K562 (cell line): ENCODE measurements around the gene SKAP2. TPM values are rescaled to one million over a fixed set of nuclear protein-coding genes. Genes with fewer than 3 reads are reported as not detected.

Experiments
- ATAC-seq: fragments of 200-7000 bp; cut with Tn5 transposase; 3 replicates; pipeline ENCODE4 v1.9.1; 2020; ENCODE audit warnings: moderate library complexity
- BruUV-seq: library from RNA; stranded (reverse); fragments of 400-500 nt; replicated peaks from 2 replicates; lab custom pipeline; 2021; lab: Mats Ljungman, UMichigan
- CTCF ChIA-PET: fragments of 300-600 bp; formaldehyde crosslinking; extraction: SDS; loops from one replicate; lab custom pipeline; 2021; ENCODE audit warnings: low intra/inter-chr PET ratio; lab: Yijun Ruan, JAX
- POLR2A ChIA-PET: fragments of 300-600, 350-650 bp; sonication (Branson Sonifier 250); formaldehyde crosslinking; extraction: SDS; loops from one replicate; lab custom pipeline; 2021; ENCODE audit warnings: antibody characterized with exemption, inconsistent platforms; lab: Yijun Ruan, JAX
- DNase-seq, 4 experiments: peaks; one replicate each; pipeline versions ENCODE4 v3.0.0 to v3.0.0-alpha.2; 2011 to 2018; ENCODE audit warnings: low spot score in 3 of 4, mixed read lengths in 3 of 4; ENCODE audit errors: extremely low read depth in 1 of 4
- FAIRE-seq: peaks from 2 replicates; lab custom pipeline; 2011; peaks lifted over from hg19 to GRCh38; lab: Jason Lieb, UNC
- H2AFZ ChIP-seq: 2 replicates; pipeline ENCODE4 v1.6.0; 2011; ENCODE audit warnings: low read depth, low read length, control low read depth, inconsistent platforms
- H3K27ac ChIP-seq: fragments of 200-600 bp; 3 replicates; pipeline ENCODE4 v1.8.0; 2011; ENCODE audit warnings: low read depth, mild to moderate bottlenecking, control low read depth, inconsistent platforms, low read length, moderate library complexity, mixed read lengths; ENCODE audit errors: extremely low read depth
- H3K27me3 ChIP-seq, 2 experiments: fragments of 300-600 bp in 1 of 2; 2 replicates in 1 of 2; 3 replicates in 1 of 2; pipeline versions ENCODE4 v1.6.0 to v1.8.0; 2011; ENCODE audit warnings: inconsistent platforms in 2 of 2, low read length in 2 of 2, mild to moderate bottlenecking in 1 of 2, mixed read lengths in 1 of 2, moderate library complexity in 1 of 2; ENCODE audit not compliant: control insufficient read depth in 2 of 2, insufficient read depth in 2 of 2
- H3K36me3 ChIP-seq: fragments of 300-600 bp; 3 replicates; pipeline ENCODE4 v1.8.0; 2011; ENCODE audit warnings: mild to moderate bottlenecking, low read length, inconsistent platforms; ENCODE audit not compliant: control insufficient read depth, insufficient read depth
- H3K4me1 ChIP-seq, 2 experiments: fragments of 200-600 bp in 1 of 2; replicated peaks in 1 of 2; 2 replicates in 1 of 2; 3 replicates in 1 of 2; pipeline versions ENCODE4 v1.5.1 to v1.8.0; 2011; ENCODE audit warnings: inconsistent platforms in 2 of 2, low read length in 2 of 2, mild to moderate bottlenecking in 1 of 2, mixed read lengths in 1 of 2, moderate library complexity in 1 of 2; ENCODE audit not compliant: control insufficient read depth in 2 of 2, insufficient read depth in 2 of 2
- H3K4me2 ChIP-seq: 2 replicates; pipeline ENCODE4 v1.6.1; 2011; ENCODE audit warnings: low read length, control low read depth, inconsistent platforms, mixed read lengths; ENCODE audit not compliant: insufficient read depth
- H3K4me3 ChIP-seq: fragments of 200-600 bp; sonication (generic), shearing (Covaris generic); 2 replicates; pipeline ENCODE4 v1.5.1; 2016; ENCODE audit warnings: control low read depth, inconsistent platforms
- H3K79me2 ChIP-seq: fragments of 200-600 bp; 3 replicates; pipeline ENCODE4 v1.8.0; 2011; ENCODE audit warnings: low read length, inconsistent platforms; ENCODE audit not compliant: control insufficient read depth, insufficient read depth
- H3K9ac ChIP-seq, 2 experiments: 2 replicates each; pipeline versions ENCODE4 v1.6.0 to v1.6.1; 2011; ENCODE audit warnings: low read depth in 2 of 2, low read length in 2 of 2, control low read depth in 1 of 2, inconsistent platforms in 1 of 2, mild to moderate bottlenecking in 1 of 2, mixed read lengths in 1 of 2; ENCODE audit not compliant: insufficient read depth in 1 of 2
- H3K9me1 ChIP-seq: one replicate; pipeline ENCODE4 v1.6.0; 2011; ENCODE audit warnings: inconsistent platforms, mild to moderate bottlenecking, low read length, moderate library complexity; ENCODE audit not compliant: control insufficient read depth, insufficient read depth
- H3K9me3 ChIP-seq: replicated peaks from 2 replicates; pipeline ENCODE4 v1.5.1; 2011; ENCODE audit warnings: low read depth, low read length, inconsistent platforms; ENCODE audit not compliant: control insufficient read depth, insufficient read depth
- H4K20me1 ChIP-seq: replicated peaks from 2 replicates; pipeline ENCODE4 v1.6.1; 2011; ENCODE audit warnings: low read length, inconsistent platforms, mixed read lengths; ENCODE audit not compliant: control insufficient read depth, insufficient read depth
- ATF1 ChIP-seq, 2 experiments: fragments of 450-650 bp in 1 of 2; IDR thresholded peaks; 2 replicates each; pipeline ENCODE4 v1.6.1; 2016; ENCODE audit warnings: missing compliant biosample characterization in 1 of 2, missing genetic modification characterization in 1 of 2
- BCOR ChIP-seq: fragments of 450-650 bp; IDR thresholded peaks from 2 replicates; pipeline ENCODE4 v1.6.1; 2016
- HNRNPH1 ChIP-seq: fragments of 200-400 bp; formaldehyde crosslinking; optimal IDR thresholded peaks from 2 replicates; pipeline ENCODE3; 2017; ENCODE audit warnings: low read depth, mild to moderate bottlenecking, low read length, moderate library complexity
- PHB ChIP-seq: fragments of 250-450 bp; sonication (Bioruptor Pico); IDR thresholded peaks from 2 replicates; pipeline ENCODE4 v1.5.0; 2021
- PHF8 ChIP-seq: fragments of 200-600 bp; sonication (generic); IDR thresholded peaks from 2 replicates; pipeline ENCODE4 v1.6.1; 2012; ENCODE audit warnings: mixed run types, mild to moderate bottlenecking, inconsistent platforms, low read length, moderate library complexity, borderline replicate concordance
- PML ChIP-seq: IDR thresholded peaks from 2 replicates; pipeline ENCODE4 v1.6.1; 2012; ENCODE audit warnings: low read length, inconsistent platforms
- RBM15 ChIP-seq: fragments of 200-400 bp; formaldehyde crosslinking; IDR thresholded peaks from 2 replicates; pipeline ENCODE4 v1.6.1; 2018; ENCODE audit warnings: mild to moderate bottlenecking, low read length, moderate library complexity; ENCODE audit not compliant: insufficient read depth
- SIN3A ChIP-seq, 2 experiments: fragments of 150-350 bp in 1 of 2; IDR thresholded peaks; 2 replicates each; pipeline ENCODE4 v1.6.1; 2011 to 2016; ENCODE audit warnings: borderline replicate concordance in 2 of 2, low read depth in 2 of 2, low read length in 2 of 2, mild to moderate bottlenecking in 2 of 2, moderate library complexity in 2 of 2; ENCODE audit not compliant: control insufficient read depth in 1 of 2
- SMAD3 ChIP-seq: fragments of 450-650 bp; formaldehyde crosslinking; conservative IDR thresholded peaks from 2 replicates; pipeline ENCODE4 v1.4.0; 2020; ENCODE audit warnings: mild to moderate bottlenecking
- ZNF76 ChIP-seq: fragments of 250-450 bp; sonication (Bioruptor Pico); IDR thresholded peaks from 2 replicates; pipeline ENCODE4 v1.4.0; 2020; ENCODE audit warnings: mild to moderate bottlenecking, moderate library complexity, borderline replicate concordance
- ZNF830 ChIP-seq: fragments of 250-450 bp; sonication (Bioruptor Pico); IDR thresholded peaks from 2 replicates; pipeline ENCODE4 v1.5.0; 2021; ENCODE audit warnings: mild to moderate bottlenecking
- ZSCAN29 ChIP-seq: fragments of 450-650 bp; IDR thresholded peaks from 2 replicates; pipeline ENCODE4 v1.6.1; 2017
- in situ Hi-C: fragments of 300-500 bp; cut with MboI; formaldehyde crosslinking; loops from 4 replicates; pipeline ENCODE4 v1.15.0; 2018; ENCODE audit warnings: inconsistent platforms, mixed read lengths
- intact Hi-C: fragments of 100-400 bp; cut with micrococcal nuclease; formaldehyde crosslinking; loops from 2 replicates; pipeline ENCODE4 v1.14.2; 2022
- polyA plus RNA-seq, 8 experiments: library from polyadenylated mRNA; depleted of rRNA in 4 of 8; stranded (reverse) in 5 of 8; unstranded in 3 of 8; fragments of >200 nt; fragmentation: Nextera tagmentation in 2 of 8; fragmentation: Illumina TruSeq in 1 of 8; extraction: Ambion mirVana in 2 of 8; extraction: Trizol in 1 of 8; gene quantifications; 2 replicates each; pipeline versions ENCODE4 v1.2.1 to v1.2.3, GENCODE V29; 2011 to 2014; ENCODE audit warnings: inconsistent platforms in 1 of 8, missing spikeins in 1 of 8
- total RNA-seq, 7 experiments: library from RNA; depleted of rRNA in 6 of 7; stranded (reverse); fragments of >200 nt in 6 of 7; fragmentation: Illumina TruSeq in 2 of 7; extraction: Trizol in 2 of 7; gene quantifications; 2 replicates each; pipeline versions ENCODE4 v1.2.1 to v1.2.3, GENCODE V29; 2011 to 2021; ENCODE audit warnings: low replicate concordance in 1 of 7
- TF ChIP-seq, protein P1 (sequence below): fragments of 250-450 bp; sonication (Bioruptor Pico); IDR thresholded peaks from 2 replicates; pipeline ENCODE4 v1.4.0; 2020; ENCODE audit warnings: mild to moderate bottlenecking, moderate library complexity, borderline replicate concordance
- TF ChIP-seq, protein P2 (sequence below): sonication (generic); formaldehyde crosslinking; IDR thresholded peaks from 2 replicates; pipeline ENCODE4 v1.8.0; 2023; ENCODE audit warnings: missing genetic modification reagents, mild to moderate bottlenecking, borderline replicate concordance
- TF ChIP-seq, protein P3 (sequence below): sonication (generic); formaldehyde crosslinking; IDR thresholded peaks from 2 replicates; pipeline ENCODE4 v1.8.1; 2023; ENCODE audit warnings: mild to moderate bottlenecking, missing genetic modification reagents, moderate library complexity

Gene SKAP2
- total and polyA plus RNA-seq, 9 of the 15 experiments (the other 6 are each of a cell fraction or from before 2014, with no cell fraction given), result 4.2 to 11.7 (median 8.3) TPM

DNA sequence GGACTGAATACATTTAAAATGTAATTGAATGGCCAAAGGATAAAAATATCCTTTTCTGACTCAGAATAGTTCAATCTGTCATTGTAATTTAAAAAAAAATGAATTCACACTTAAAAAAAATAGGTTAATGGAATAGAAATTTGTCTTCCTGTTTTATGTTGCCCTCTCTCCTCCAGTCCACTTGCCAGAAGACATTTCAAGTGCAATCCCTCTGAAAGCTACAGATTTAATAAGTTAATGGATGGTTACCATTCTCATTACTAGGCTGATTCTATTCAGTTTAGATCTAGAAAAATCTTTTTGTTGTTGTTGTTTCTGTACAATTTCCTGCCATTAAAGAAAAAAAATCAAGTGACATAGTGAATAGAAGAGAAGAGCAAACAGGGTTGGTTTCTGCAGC, 142.9 kb downstream of the SKAP2 start:
- Histone ChIP-seq H3K4me1 (no peaks in the 10 kb centered on the region), H3K4me2 (no peak overlapping the region), H4K20me1 (no peaks in the 10 kb centered on the region), H3K27ac (no peak overlapping the region), H3K9me3 (no peaks in the 10 kb centered on the region), H2AFZ (no peak overlapping the region), H3K9me1 (no peaks in the 10 kb centered on the region), H3K79me2 (no peaks in the 10 kb centered on the region), H3K4me3 (no peak overlapping the region), H3K27me3 (no peaks in the 10 kb centered on the region), H3K9ac (no peak overlapping the region), H3K36me3 (no peaks in the 10 kb centered on the region)
- no TSS peak for BruUV-seq
- POLR2A ChIA-PET, result no interaction called here
- CTCF ChIA-PET, result no interaction called here
- ATAC-seq, result no peak
- no peak for FAIRE-seq
- in situ Hi-C loops (no loop called here), intact Hi-C loops (no loop called here)
- DNase-seq, result no peak
- TF ChIP-seq, protein P1, sequence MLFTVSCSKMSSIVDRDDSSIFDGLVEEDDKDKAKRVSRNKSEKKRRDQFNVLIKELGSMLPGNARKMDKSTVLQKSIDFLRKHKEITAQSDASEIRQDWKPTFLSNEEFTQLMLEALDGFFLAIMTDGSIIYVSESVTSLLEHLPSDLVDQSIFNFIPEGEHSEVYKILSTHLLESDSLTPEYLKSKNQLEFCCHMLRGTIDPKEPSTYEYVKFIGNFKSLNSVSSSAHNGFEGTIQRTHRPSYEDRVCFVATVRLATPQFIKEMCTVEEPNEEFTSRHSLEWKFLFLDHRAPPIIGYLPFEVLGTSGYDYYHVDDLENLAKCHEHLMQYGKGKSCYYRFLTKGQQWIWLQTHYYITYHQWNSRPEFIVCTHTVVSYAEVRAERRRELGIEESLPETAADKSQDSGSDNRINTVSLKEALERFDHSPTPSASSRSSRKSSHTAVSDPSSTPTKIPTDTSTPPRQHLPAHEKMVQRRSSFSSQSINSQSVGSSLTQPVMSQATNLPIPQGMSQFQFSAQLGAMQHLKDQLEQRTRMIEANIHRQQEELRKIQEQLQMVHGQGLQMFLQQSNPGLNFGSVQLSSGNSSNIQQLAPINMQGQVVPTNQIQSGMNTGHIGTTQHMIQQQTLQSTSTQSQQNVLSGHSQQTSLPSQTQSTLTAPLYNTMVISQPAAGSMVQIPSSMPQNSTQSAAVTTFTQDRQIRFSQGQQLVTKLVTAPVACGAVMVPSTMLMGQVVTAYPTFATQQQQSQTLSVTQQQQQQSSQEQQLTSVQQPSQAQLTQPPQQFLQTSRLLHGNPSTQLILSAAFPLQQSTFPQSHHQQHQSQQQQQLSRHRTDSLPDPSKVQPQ (CRISPR knock-in tag), result no peak
- no peak for TF ChIP-seq ZNF830 (CRISPR knock-in tag)
- TF ChIP-seq, protein P2, sequence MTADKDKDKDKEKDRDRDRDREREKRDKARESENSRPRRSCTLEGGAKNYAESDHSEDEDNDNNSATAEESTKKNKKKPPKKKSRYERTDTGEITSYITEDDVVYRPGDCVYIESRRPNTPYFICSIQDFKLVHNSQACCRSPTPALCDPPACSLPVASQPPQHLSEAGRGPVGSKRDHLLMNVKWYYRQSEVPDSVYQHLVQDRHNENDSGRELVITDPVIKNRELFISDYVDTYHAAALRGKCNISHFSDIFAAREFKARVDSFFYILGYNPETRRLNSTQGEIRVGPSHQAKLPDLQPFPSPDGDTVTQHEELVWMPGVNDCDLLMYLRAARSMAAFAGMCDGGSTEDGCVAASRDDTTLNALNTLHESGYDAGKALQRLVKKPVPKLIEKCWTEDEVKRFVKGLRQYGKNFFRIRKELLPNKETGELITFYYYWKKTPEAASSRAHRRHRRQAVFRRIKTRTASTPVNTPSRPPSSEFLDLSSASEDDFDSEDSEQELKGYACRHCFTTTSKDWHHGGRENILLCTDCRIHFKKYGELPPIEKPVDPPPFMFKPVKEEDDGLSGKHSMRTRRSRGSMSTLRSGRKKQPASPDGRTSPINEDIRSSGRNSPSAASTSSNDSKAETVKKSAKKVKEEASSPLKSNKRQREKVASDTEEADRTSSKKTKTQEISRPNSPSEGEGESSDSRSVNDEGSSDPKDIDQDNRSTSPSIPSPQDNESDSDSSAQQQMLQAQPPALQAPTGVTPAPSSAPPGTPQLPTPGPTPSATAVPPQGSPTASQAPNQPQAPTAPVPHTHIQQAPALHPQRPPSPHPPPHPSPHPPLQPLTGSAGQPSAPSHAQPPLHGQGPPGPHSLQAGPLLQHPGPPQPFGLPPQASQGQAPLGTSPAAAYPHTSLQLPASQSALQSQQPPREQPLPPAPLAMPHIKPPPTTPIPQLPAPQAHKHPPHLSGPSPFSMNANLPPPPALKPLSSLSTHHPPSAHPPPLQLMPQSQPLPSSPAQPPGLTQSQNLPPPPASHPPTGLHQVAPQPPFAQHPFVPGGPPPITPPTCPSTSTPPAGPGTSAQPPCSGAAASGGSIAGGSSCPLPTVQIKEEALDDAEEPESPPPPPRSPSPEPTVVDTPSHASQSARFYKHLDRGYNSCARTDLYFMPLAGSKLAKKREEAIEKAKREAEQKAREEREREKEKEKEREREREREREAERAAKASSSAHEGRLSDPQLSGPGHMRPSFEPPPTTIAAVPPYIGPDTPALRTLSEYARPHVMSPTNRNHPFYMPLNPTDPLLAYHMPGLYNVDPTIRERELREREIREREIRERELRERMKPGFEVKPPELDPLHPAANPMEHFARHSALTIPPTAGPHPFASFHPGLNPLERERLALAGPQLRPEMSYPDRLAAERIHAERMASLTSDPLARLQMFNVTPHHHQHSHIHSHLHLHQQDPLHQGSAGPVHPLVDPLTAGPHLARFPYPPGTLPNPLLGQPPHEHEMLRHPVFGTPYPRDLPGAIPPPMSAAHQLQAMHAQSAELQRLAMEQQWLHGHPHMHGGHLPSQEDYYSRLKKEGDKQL, result no peak
- no peak for TF ChIP-seq SIN3A (IDR thresholded peaks at IDR 0.05; ENCODE audit: borderline replicate concordance in 2 of 2, control insufficient read depth in 1 of 2, low read depth in 2 of 2, low read length in 2 of 2)
- TF ChIP-seq SMAD3 (CRISPR knock-in tag), result no peak
- no peak for TF ChIP-seq PHB (CRISPR knock-in tag)
- no peak for TF ChIP-seq PHF8
- no peak for TF ChIP-seq HNRNPH1
- TF ChIP-seq BCOR, result no peak
- TF ChIP-seq, protein P3, sequence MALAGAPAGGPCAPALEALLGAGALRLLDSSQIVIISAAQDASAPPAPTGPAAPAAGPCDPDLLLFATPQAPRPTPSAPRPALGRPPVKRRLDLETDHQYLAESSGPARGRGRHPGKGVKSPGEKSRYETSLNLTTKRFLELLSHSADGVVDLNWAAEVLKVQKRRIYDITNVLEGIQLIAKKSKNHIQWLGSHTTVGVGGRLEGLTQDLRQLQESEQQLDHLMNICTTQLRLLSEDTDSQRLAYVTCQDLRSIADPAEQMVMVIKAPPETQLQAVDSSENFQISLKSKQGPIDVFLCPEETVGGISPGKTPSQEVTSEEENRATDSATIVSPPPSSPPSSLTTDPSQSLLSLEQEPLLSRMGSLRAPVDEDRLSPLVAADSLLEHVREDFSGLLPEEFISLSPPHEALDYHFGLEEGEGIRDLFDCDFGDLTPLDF, result no peak
- no peak for TF ChIP-seq ZNF76 (CRISPR knock-in tag)
- no peak for TF ChIP-seq ZSCAN29
- TF ChIP-seq ATF1 (CRISPR knock-in tag; IDR thresholded peaks at IDR 0.05), result no peak
- no peak for TF ChIP-seq ATF1 (tag; IDR thresholded peaks at IDR 0.05)
- no peak for TF ChIP-seq PML
- no peak for TF ChIP-seq RBM15
